HG02973 (cell line): ENCODE data around the gene TMEM208.

ENCODE experiments used
- ATAC-seq: cut with Tn5 transposase; IDR thresholded peaks from one replicate; pipeline ENCODE4 v1.9.1; 2021; ENCODE audit warnings: moderate library complexity; ENCODE audit not compliant: unreplicated experiment

TMEM208 gene

GRCh38 chr16:67248401-67249177 lies 21.7 kb downstream of the TMEM208 start, which contains the start of gene SLC9A5:
Gene SLC9A5 (plus strand): TSS chr16:67248979. CDS start chr16:67249015, 36 bp downstream.
- ATAC-seq: no peak

GRCh38 chr16:67249178-67250044 lies 22.5 kb downstream of the TMEM208 start:
- no peak for ATAC-seq

DNA sequence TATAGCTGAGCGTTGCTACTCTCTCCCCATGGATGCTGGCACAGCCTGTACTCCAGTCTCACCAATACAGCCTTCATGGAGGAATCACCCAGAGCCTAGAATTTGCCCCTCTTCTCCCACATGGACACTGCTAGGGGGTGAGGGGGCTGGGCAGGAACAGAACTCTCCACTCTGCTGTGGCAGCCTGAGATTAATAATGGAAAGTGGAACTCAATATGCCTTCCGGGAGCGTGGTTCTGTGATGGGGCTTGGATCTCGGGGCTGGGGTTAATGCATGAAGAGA lies 23.1 kb downstream of the TMEM208 start:
- no peak for ATAC-seq

- ATAC-seq: no peak
Measured at GRCh38 chr16:67252609-67253497, 25.9 kb downstream of the TMEM208 start.

- no peak for ATAC-seq
Measured at GRCh38 chr16:67254801-67255552, 28.0 kb downstream of the TMEM208 start.

DNA sequence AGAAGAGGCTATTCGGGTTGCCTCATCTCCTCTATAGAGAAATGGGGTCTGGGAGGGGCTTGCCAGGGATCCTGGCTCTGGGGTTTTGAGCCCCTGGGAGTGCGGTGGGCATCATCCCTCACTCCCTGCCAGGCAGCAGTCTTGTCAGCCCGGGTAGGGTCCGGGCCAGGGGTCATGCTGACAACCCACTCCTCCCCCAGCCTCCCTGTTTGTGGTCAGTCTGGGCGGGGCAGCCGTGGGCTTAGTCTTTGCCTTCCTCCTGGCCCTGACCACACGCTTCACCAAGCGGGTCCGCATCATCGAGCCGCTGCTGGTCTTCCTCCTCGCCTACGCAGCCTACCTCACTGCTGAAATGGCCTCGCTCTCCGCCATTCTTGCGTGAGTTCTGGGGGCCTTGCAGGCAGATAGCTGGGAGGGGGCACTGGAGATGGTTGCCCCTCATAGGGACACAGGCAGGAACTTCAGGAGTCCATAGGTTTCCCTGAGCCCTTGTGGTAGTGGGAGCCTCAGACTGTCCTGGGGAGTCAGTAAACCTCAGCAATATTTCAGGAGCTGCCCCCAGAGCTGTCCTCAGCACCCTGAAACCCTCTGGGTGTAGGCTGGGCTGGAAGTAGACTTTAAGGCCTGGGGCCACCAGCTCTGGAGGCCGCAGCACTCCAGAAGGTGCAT lies 28.8 kb downstream of the TMEM208 start:
- ATAC-seq: no peak

DNA sequence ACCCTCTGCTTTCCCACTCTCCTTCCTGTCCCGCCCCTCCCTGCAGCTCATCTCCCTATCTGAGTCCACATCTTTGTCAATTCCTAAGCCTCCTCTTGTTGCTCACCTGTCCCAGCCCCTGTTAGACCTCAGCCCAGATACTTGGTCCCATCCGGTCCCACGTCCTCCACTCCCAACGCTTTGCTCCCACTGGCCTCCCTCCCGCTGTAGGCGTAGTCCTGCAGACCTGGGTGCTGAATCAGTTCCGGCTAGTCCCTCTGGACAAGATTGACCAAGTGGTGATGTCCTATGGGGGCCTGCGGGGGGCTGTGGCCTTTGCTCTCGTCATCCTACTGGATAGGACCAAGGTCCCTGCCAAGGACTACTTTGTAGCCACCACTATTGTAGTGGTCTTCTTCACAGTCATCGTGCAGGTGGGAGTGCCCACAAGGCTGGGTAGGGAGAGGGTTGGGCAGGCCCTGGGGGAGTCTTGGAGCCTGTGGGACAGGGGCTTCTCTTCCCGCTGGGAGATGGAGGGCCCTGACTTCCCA lies 29.8 kb downstream of the TMEM208 start:
- no peak for ATAC-seq

DNA sequence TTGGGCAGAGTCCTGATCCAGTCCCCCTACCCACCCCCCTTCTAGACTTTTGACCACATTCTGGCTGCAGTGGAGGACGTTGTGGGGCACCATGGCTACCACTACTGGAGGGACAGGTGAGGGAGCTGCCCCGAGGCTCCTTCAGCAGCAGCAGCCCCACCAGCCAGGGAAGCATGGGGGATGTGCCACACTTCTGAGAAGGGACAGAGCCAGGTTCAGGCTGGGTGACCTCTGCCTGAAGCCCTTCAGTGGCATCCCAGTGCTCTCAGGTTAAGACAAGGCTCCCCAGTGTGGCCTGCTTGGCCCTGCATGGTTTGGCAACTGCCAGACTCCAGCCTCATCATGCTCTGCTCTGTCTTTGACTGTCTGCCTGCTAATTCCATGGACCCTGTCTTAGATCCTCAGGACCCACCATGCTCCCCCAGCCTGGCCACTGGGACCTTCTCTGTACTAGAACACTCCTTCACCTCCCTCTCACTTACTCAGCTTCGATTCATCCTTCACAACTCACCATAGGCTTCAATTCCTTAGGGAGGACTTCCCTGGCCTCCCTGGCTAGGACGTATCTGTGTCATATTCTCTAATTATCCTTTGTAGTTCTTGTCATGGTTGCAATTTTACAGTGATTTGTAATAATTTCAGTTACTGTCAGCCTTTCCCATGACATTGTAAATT lies 30.7 kb downstream of the TMEM208 start:
- no peak for ATAC-seq

GRCh38 chr16:67258161-67258835 lies 31.4 kb downstream of the TMEM208 start:
- ATAC-seq: no peak

- no peak for ATAC-seq
Measured at GRCh38 chr16:67259705-67260104, 32.8 kb downstream of the TMEM208 start.

- no peak for ATAC-seq
Measured at GRCh38 chr16:67260426-67261063, 33.6 kb downstream of the TMEM208 start.

DNA sequence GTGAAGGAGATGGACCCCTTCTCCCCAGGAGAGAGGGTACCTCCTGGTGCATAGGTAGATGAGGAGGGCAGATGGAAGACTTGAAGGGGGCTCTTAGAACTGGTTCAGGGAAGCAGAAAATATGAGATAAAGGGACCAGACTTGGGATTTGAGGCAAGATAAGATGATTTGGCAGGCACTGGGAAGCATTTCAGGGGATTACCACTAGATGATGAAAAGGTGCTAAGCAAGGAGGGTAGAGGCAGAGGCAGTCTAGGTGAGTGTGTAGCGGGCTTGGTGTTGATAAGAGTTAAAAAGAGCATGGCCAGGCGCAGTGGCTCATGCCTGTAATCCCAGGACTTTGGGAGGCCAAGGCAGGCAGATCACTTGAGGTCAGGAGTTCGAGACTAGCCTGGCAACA lies 36.3 kb downstream of the TMEM208 start:
- no peak for ATAC-seq

DNA sequence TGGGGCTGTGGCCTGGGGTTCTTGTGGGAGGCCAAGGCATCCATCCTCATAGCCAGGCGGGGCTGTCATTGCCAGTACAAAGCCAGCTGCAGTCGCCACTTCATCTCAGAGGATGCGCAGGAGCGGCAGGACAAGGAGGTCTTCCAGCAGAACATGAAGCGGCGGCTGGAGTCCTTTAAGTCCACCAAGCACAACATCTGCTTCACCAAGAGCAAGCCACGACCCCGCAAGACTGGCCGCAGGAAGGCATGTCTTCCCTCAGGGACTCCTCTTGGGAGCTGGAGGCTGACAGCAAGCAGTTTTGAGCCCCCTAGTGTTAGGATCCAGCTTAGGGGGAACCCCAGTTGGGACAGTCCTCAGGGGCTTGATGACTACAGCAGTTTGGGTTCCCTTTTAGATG lies 37.3 kb downstream of the TMEM208 start:
- ATAC-seq: no peak

DNA sequence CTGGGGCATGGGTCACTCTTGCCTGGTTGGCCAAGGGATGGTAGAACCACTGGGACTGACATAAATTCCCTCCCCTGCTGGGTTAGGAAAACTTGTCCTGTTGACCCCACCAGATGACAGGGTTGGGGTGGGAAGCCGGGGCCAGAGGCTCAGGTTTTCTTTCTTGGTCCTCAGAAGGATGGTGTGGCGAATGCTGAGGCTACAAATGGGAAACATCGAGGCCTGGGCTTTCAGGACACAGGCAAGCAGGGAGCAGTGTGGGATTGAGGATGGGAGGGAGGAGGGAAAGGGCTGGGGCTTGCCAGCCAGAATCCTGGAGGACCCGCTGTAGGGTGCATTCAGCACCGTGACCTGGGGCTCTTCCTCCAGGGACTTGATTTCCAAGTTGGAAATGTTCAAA lies 37.9 kb downstream of the TMEM208 start:
- ATAC-seq: no peak

DNA sequence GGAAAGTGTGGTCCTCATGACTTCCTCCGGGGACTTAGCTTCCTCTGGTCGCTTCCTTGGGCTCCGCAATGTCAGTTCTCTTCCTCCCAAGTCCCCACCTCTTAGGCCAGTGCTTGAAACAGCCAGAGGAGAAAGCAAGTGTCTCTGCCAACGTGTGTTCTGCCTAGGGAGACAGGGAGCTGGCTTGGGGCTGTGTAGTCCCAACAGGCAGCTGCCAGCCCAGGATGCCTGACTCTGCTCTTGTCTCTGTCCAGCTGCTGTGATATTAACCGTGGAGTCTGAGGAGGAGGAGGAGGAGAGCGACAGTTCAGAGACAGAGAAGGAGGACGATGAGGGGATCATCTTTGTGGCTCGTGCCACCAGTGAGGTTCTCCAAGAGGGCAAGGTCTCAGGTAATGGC lies 38.9 kb downstream of the TMEM208 start:
- ATAC-seq: no peak

DNA sequence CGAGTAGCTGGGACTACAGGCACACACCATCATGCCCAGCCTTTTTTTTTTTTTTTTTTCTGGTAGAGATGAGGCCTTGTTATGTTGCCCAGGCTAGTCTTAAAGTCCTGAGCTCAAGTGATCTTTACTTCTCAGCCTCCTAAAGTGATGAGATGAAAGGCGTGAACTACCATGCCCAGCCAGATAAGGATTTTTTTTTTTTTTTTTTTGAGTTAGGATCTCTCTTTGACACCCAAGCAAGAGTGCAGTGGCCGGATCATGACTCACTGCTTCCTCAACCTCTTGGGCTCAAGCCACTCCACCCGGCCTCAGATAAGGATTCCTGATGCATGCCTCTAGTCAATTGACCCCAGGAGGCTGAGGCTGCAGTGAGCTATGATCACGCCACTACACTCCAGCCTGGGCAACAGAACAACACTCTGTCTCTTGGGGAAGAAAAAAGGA lies 41.2 kb downstream of the TMEM208 start:
- ATAC-seq: no peak

GRCh38 chr16:67269766-67270165 lies 42.8 kb downstream of the TMEM208 start:
- ATAC-seq: no peak

DNA sequence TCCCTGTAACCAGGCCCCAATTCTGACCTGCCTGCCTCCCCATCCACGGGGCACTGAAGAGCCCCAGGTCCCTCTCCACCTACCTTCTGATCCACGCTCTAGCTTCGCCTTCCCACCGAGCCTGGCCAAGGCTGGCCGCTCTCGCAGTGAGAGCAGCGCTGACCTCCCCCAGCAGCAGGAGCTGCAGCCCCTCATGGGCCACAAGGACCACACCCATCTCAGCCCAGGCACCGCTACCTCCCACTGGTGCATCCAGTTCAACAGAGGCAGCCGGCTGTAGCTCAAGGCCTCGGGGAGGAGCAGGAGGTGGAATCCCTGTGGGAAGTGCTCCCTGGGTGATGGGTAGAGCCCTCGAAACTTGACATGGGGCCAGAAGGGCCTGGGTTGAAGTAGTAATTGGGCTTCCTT lies 44.0 kb downstream of the TMEM208 start:
- ATAC-seq: no peak
